HUDEP-2 (cell line): ENCODE data around the gene PLTP.
A peak's percentile ranks its signal among the peaks of the same experiment; 100 is the strongest.
"Not testable (repeated sequence)": the region's sequence is repeated elsewhere in the genome, so short reads cannot be mapped to it uniquely, and the experiment has no call there.

Experiments used
- DNase-seq, 76 experiments: peaks; one replicate each; lab custom pipeline; 2025; ENCODE audit not compliant: unreplicated experiment in 76 of 76; lab: John Stamatoyannopoulos, UW

The PLTP gene

DNA sequence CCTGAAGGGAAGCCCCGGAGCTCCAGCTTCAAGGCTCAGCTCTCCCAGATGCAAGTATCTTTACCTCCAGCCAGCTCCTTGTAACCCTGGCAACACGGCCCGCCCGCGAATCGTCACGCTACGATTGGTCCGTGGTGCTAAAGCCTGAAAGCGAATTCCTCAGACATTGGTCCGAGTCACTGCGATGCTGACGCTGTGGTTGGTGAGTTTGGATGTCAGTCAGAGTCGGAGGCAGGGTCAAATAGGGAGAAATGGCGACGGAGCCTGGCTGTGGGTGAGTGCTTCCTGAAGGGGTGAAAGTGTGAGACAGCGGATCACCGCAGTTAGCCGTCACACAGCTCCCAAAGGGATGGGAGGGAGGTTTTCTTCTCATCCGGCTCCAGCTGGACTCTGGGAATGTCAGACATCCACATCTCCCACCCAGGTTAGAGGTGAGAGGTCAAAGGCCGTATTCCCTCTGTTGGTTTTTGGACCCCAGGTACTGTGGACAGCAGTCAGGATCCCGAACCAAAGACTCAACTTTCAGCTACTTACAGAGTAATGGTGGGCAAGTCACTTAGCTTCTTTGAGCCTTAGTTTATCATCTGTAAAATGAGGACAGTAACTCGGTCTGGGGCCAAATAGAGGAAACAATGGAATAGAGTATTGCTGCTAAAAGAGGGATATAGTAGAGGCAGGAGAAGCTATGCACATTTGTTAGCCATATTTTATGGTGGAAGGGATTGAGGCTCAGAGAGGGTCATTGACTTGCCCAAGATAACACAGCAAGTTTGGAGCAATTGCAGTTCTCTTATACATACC is 30.8 kb downstream of the PLTP start, which contains the start of gene ZSWIM1:
ZSWIM1 (plus strand) TSS at position 240 of the 801 bp plus-strand sequence. CDS start 1,366 bp downstream, outside the sequence.
- DNase-seq, result peak; percentile 41 to 100 (median 97)

DNA sequence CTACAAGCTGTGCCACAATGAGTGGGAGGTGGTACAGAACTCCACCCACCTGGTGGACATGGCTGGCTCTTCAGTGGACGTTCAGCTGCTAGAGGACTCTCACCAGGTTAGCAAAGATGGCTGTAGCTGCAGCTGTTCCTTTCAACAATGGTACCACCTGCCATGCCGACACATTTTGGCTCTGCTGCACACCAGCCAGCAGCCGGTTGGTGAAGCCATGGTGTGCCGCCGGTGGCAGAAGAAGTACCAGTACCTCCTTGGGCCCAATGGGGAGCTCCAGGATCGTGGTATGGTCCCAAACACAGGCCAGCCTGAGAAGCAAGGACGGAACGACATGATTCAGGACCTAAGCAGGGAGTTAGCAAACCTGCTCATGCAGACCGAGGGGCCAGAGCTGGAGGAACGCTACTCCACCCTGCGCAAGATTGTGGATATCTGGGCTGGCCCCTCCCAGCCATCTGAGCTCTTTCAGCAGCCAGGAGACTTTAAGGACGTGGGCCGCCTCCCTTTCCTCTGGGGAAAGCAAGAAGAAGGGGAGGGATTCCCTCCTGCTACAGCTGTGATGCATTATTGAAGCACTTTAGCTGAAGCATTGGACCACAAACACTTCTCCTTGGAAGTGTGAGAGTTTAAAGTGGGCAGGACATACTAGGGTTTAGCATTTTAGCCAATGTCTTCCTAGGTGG is 33.7 kb downstream of the PLTP start:
- peak in 70 of 76 experiments; percentile 14 to 88 (median 58) for DNase-seq

DNA sequence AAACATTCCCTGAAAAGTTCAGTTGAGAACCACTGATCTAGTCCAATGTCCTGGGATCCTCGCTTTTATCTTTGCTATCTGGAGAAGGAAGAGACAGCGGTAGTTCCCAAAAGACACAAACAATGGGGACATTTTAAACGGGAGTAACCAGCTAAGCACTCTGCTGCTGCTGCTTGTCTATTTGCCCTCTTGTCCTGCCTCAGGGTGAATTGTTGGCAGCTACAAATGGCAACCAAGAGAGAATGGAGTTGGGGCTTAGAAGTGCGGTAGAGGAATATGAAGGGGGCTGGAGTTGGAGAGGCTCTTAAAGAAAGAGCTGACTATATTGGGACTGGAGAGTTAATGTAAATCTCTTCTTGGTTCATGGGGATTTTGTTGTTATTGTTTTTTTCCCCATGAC is 37.4 kb downstream of the PLTP start:
- DNase-seq, result no peak

DNA sequence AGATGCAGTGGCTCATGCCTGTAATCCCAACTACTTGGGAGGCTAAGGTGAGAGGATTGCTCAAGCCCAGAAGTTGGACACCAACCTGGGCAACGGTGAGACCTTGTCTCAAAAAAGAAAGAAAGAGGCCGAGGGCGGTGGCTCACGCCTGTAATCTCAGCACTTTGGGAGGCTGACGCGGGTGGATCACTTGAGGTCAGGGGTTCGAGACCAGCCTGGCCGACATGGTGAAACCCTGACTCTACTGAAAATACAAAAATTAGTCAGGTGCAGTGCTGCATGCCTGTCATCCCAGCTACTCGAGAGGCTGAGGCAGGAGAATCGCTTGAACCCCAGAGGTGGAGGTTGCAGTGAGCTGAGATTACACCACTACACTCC is 37.9 kb downstream of the PLTP start:
- DNase-seq, result not testable (repeated sequence)

DNA sequence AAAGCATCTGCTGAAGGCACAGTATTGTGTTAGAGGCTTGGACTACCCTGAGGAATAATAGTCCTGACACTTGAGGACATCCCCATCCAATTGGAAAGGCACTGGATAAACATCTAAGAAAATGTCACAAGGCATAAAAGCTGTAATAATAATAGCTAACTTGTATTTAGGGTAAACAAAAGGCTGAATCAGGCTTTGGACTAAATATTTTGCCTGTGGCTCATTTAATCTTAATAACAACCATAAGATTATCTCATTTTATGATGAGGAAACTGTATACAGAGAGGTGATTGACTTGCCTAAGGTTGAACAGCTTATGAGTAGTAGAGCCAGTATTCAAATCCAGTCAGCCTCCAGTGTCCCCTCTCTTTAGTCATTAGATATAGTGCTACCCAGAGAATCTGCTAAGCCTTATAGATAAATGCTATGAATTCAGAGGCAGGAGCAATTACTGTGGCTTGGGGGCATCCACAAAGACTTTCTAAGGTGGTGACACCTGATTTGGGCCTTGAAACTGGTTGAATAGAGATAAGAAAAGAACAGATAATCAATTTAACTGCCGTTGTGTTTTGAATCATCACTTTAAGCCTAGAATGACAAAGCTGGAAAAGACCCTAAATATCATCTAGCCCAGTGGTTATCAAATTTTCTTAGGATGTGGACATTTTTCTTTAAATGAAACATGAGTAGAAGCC is 38.4 kb downstream of the PLTP start:
- DNase-seq, result peak in 4 of 76 experiments; percentile 15 to 32 (median 20)

DNA sequence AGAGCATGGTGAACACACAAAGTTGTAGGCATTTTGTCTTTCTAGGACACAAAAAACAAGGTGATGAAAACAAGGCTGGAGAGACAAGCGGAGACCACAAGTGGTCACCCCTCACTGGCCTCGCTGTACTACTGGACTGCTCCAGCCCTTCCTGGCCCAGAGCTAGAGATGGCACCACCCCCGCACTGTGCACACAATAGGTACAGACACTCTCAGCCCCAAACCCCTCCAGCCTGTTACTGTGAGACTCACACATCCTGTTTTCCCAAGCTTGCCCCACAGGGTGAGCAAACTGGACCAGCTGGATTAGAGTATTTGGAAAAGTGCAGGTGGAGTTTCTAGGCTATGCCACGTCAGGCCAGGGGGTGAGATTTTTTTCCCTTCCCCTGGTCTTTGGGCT is 39.3 kb downstream of the PLTP start:
- no peak for DNase-seq

DNA sequence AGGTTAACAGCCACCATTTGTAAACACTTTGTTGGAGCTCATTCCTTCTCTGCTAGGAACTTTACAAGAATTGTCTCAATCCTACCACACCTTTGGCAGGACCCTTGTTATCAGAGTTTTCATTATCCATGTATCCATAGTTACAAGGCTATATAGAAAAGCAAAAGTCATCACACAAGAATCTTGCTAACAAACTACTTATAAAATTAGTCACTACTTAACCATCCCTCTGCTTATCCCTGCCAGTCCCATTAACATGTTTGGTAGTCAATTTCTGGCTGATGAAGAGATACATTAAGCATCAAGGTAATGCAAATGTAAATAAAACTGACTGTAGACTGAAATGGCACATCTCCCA is 44.2 kb downstream of the PLTP start:
- no peak for DNase-seq

DNA sequence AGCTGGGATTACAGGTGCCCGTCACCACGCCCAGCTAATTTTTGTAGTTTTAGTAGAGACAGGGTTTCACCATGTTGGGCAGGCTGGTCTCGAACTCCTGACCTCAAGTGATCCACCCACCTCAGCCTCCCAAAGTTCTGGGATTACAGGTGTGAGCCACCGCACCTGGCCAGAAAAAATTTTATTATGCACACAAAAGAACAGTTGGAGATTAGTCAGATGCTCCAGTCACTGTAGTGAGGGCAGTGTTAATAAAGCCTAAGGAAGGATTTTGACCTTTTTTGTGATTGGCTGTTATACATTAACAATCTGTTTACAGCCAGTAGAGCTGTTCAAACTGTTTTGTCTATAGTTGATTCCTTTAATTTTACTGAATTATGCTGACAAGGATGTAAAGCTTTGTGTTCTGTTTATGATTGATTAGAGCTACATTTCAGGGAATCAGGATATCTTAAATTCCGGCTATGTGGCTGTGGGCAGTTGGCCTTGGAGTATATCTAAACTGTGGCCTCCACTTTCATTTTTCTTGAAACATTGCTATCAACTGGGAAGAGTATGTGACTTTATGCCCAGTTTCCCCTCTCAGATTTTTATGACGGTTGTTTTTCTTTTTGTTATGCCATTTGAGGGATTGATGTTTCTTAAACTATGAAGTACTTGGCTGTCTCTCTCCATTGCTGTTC is 44.7 kb downstream of the PLTP start:
- no peak for DNase-seq

DNA sequence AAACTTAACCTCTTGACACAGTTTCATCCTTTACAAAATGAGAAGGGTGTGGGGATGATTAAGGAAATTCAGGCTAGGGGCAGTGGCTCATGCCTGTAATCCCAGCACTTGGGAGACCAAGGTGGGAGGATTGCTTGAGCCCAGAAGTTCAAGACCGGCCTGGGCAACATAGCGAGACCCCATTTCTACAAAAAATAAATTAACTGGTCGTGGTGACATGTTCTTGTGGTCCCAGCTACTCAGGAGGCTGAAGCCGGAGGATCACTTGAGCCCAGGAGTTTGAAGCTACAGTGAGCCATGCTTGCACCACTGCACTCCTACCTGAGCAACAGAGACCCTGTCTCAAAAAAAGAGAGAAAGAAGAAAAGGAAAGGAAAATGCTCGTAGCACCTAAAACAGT is 45.5 kb downstream of the PLTP start:
- DNase-seq, result no peak

DNA sequence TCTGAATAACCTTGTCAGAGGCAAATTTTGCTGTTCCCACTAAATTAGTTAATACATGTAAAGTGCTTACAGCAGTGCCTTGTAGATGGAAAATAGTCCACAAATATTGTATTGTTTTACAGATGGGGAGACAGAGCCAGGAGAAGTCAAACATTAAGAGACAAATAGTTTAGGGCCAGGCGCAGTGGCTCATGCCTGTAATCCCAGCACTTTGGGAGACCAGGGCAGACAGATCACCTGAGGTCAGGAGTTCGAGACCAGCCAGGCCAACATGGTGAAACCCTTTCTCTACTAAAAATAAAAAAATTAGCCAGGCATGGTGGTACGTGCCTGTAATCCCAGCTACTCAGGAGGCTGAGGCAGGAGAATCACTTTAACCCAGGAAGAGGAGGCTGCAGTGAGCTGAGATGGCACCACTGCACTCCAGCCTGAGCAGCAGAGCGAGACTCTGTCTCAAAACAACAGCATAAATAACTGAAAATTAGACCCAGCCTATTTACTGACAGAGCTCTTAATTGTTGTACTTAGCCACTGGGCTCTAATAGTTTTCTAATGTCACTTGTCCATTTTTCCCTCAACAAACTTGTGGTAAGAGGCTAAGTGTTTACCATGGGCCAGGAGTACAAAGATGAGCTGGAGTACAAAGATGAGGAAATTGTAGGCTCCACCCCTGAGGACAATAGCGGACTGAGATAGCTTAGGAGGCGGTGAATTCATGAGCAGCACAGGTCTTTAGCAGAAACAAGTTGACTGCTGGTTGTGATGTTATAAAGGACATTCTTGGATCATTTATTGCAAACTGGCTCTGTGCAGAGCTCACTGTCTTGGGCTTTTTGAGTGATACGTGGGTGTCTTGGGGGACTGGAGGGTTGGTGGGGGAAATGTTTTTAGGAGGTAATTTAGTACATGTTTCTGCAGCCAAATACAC is 48.1 kb downstream of the PLTP start:
- DNase-seq, result peak in 1 of 76 experiments; percentile 1

DNA sequence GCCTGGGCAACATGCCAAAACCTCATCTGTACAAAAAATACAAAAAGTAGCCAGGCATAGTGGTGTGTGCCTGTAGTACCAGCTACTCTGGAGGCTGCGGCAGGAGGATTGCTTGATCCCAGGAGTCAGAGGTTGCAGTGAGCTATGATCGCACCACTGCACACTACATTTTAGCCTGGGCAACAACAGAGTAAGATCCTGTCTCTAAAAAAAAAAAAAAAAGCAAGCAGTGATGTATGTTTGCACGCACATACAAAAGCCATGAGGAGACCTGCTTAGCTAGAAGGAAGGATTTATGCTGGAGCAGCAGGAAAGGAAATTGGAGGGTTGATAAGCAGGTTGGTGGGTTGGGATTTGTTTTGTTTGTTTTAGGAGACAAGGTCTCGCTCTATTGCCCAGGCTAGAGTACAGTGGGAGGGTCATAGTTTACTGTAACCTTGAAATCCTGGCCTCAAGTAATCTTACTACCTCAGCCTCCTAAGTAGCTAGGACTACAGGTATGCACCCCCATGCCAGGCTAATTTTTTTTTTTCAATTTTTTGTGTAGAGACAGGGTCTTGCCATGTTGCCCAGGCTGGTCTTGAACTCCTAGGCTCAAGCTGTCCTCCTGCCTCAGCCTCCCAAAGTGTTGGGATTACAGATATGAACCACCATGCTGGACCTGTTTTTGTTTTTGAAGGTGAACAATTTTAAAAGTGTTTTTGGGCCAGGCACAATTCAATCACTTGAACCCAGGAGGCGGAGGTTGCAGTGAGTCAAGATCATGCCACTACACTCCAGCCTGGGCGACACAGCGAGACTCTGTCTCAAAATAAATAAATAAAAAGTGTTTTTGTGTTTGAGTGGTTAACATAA is 50.5 kb downstream of the PLTP start:
- peak in 27 of 76 experiments; percentile 4 to 63 (median 33) for DNase-seq

DNA sequence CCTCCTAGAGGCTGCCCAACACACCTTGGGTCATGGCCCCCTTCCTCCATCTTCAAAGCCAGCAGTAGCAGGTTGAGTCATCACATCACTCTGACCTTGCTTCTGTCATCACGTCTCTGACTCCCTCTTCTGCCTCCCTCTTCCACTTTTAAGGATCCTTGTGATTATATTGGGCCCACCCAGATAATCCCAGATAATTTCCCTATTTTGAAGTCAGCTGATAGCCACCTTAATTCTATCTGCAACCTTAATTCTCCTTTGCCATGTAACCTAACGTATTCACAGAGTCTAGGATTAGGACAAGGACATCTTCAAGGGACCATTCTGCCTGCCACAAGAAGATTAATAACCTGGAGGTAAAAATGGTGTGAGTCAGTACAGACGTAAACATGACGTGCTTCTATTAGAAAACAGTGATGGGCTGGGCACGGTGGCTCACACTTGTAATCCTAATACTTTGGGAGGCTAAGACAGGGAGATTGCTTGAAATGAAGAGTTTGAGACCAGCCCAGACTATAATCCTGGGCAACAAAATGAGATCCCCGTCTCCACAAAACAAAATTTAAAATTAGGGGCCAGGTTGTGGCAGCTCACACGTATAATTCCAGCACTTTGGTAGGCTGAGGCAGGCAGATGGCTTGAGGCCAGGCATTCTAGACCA is 51.3 kb downstream of the PLTP start:
- DNase-seq, result peak in 13 of 76 experiments; percentile 5 to 55 (median 24)

DNA sequence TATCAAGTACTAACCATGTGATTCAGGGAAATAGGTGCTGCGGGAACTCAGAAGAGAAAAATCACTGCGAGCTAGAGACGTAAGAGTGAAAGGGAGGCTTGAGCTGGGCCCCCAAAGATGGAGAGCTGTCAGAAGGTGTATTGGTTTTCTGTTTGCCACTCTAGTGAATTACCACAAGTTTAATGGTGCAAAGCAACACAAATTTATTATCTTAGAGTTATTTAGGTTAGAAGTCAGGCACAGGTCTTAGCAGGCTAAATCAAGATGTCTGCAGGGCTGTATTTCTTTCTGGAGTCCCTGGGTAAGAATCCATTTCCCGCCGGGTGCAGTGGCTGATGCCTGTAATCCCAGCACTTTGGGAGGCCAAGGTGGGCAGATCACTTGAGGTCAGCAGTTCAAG is 52.0 kb downstream of the PLTP start:
- no peak for DNase-seq

DNA sequence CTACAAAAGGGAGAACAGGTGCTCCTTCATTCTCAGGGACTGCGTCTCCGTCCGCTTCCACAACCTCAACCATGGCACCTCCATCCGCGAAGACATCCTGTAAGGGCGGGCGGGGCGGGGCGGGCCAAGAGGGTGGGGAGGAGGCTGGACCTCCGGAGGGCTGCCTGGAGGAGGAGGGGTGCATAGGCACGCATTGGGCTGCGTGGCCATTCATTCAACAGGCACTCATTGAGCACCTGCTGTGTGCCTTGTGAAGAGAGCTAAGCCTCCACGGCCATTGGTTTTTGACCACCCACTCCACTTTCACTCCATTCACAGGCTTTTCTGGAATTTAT is 54.1 kb downstream of the PLTP start:
- DNase-seq, result peak in 51 of 76 experiments; percentile 13 to 78 (median 58)

DNA sequence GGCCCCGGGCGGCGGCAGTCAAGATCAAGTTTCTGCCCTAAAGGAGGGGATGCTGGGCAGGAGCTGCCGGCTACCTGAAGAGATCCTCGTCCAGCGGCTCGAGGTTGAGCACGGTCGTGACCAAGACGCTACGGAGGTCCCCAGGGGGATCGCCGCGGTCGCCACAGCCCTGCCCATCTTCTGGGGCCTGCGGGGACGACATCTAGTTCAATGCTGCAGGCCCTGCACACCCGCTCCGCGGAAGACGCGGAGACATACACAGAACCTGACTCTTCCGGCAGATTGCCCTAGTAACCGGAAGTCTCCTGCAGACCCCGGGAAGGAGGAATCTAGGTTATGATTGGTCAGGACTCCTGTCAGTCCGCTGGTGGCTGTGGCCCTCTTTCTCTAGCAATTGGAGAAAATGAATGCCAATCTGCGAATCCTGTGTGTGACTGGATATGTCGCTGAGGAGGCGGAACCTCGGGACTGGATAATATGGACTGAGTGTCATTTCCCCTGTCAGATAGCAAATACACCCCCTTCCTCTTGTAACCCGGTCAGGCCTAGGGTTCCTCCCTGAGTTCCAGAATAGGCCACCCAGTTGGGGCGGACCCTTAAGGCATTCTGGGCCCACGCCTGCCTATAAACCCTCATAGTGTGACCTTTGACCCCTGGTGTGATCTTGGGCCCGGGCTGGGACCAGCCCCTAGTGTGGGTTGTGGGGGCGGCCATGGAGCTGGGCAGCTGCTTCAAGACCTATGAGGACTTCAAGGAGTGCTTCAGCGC is 54.7 kb downstream of the PLTP start, which contains the start of the genes ACOT8 and ZSWIM3:
ACOT8 (minus strand) TSS at position 279 of the 768 bp plus-strand sequence; CDS start at position 202, 77 bp downstream.
ZSWIM3 (plus strand) TSS at position 501 of the 768 bp plus-strand sequence; CDS start at position 713, 212 bp downstream.
- DNase-seq, result peak; percentile 33 to 100 (median 98)

DNA sequence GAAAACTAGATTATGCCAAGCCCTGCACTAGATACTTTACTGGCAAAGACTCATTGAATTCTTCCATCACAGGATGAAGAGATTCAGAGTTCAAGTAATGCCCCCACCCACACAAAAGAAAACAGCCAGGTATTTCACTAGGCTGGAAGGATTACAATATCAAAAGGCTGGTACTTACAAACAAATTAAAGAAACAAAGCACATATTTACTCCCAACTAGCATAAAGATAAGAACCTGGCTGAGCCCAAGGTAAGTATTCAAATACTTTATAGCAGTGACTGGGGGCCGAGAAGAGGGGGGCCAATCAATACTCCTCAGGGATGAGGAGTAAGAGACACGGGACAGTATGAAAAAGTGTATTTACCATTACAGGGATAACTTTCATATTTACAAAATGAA is 58.5 kb downstream of the PLTP start:
- no peak for DNase-seq

DNA sequence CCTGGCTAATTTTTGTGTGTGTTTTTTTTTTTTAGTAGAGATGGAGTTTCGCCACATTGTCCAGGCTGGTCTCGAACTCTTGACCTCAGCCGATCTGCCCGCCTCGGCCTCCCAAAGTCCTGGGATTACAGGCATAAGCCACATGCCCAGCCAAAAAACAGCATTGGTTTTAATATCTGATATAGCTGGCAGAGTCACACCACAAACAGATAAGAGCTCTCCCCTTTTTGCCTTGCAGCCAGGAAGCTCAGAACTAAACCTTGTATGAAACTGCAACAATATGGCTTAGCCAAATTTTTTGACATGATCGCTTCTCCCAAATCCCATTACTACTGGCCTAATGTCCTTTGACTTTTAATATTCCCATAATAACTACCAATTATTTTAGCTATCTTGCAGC is 59.6 kb downstream of the PLTP start:
- DNase-seq, result peak in 18 of 76 experiments; percentile 7 to 42 (median 26)
